GM15510 (cell line): Measurements from ENCODE around the gene MTSS2.

ENCODE experiments used
- POLR2A ChIP-seq: IDR thresholded peaks from 3 replicates; pipeline ENCODE4 v1.6.1; 2011; ENCODE audit warnings: borderline replicate concordance; ENCODE audit not compliant: insufficient read length; ENCODE audit errors: extremely low read depth

The MTSS2 gene

DNA sequence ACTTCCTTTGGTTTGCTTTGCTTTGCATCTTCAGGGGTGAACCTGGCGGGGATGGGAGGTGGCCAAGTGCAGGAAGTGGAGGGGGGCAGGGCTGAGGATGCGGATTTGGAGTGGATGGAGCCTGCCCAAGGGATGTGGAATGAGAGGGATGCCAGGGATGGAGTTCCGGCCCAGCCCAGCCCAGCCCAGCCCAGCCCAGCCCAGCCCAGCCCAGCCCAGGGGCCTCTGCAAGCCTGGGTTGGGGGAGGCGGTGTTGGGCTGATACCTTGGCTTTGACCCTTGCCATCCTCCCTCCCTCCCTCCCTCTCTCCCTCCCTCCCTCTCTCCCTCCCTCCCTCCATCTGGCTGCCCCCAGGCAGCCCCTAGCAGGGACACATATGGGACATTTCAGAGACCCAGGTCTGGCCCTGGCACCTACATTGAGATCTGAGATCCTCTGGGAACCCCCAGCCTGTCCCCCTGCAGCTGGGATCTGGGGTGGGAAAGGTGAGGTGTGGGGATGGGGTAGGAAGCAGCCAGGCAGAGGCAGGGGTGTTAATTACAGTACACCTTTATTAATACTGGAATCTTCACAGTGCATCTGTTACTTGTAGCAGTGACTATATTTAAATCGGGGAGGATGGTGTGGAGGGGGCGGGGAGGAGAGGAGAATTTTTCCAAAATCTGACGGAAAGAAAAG, 25.0 kb downstream of the MTSS2 start:
- no peak for TF ChIP-seq POLR2A

GRCh38 chr16:70659953-70660671, 25.7 kb downstream of the MTSS2 start:
- TF ChIP-seq POLR2A = no peak

DNA sequence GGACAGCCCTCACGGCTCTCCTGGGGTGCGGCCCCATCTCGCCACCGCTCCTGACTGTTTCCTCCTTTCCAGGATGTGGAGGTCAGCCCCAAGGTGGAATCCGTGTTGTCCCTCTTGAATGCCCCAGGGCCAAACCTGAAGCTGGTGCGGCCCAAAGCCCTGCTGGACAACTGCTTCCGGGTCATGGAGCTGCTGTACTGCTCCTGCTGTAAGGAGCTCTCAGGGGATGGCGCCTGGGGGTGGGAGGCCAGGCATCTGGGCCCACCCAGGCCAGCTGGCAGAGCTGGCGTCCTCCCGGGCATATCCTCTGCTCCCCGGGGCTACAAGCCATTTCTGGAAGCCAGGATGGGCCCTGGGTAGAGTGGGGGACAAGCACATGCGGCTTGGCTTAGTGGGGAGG, 26.3 kb downstream of the MTSS2 start:
- no peak for TF ChIP-seq POLR2A

GRCh38 chr16:70658921-70659320, 26.9 kb downstream of the MTSS2 start:
- TF ChIP-seq POLR2A = no peak

DNA sequence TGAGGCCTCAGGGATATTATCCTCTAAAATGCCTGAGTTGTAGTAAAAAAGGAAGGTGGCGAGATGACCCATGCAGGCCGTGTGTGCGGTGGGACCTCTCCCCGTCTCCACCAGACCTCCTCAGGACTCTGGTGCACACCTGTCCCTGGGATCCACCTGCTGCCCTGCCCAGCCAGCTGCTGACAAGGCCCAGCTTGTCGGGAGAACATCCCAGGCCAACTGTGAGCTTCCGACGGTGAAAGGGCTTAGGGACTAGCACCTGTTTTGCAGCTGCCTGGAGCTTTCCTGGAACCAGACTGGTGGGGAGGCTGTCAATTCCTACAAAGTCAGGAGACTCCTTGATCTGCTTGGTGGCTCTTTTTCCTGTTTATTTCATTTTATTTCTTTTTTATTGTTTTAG, 27.9 kb downstream of the MTSS2 start:
- TF ChIP-seq POLR2A = no peak

GRCh38 chr16:70656712-70657263, 29.1 kb downstream of the MTSS2 start:
- TF ChIP-seq POLR2A = no peak

DNA sequence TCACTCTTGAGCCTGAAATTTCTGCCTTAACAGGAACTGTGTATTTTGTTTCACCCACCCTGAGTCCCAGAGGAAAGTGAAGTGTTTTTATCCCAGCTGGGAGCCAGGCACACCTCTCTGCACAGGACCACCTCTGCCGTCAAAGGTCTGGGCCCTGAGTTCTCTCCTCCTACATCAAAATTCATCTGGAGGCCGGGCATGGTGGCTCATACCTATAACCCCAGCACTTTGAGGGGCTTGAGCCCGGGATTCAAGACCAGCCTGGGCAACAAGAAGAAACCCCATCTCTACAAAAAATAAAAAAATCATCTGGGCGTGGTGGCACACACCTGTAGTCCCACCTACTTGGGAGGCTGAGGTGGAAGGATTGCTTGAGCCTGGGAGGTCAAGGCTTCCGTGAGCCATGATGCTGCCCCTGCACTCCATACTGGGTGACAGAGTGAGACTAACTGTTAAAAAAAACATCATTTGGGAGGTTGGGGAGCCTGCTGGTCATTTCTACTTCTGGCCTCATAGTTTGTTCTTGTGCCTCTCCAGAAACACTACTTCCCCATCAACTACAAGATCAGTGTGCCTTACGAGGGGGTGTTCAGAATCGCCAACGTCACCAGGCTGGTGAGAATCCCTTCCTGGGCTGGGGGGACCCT, 29.7 kb downstream of the MTSS2 start:
- TF ChIP-seq POLR2A = no peak

DNA sequence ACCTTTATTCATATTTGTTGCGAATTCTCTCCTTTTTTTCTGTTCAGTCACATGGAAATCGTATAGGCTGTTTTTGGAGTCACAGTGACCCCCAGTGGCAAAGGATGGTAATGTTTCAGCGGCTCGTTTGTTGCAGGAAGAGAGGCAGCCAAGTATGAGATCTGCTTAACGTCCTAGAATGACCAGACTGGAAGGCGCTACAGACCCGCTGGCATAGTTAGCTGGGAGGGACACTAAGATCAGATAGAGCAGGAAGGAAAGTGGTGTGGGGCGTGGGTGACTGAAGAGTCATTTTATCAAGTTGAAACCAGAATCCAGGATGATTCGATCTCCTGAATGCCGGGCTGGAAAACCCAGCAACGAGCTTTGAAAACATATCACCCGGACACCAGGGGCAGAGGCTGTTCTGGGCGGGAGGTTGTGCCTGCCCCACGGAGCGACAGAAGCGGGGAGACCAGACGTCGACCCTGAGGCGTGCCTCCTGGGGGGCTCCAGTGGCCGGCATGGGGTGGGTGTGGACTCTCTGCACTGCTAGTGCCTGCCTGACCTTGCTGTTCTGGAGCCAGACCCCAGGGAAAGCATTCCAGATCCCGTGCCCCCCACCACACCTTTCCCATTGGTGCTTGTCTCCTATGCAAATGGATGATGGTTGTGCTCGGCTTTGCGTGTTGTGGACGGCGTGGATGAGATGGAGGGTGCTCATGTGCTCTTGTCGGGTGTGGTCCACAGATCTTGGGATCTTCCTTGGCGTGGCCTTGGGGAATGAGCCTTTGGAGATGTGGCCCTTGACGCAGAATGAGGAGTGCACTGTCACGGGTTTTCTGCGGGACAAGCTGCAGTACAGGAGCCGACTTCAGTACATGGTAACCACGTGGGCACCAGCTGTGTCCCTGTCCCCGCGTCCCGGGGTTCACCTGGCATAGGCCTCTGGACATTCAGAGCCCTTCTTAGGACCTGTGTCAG, 31.8 kb downstream of the MTSS2 start:
- TF ChIP-seq POLR2A = no peak

DNA sequence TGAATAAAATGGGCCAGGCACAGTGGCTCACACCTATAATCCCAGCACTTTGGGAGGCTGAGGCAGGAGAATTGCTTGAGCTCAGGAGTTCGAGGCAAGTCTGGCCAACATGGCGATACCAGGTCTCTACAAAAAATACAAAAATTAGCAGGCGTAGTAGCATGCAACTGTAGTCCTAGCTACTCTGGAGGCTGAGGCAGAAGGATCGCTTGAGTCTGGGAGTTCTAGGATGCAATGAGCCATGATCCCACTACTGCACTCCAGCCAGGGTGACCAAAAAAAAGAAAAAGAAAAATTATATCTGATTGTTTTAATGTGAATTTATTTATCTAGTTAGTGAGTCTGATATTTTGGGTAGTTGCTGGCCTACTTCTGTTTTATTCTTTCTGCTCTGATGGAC, 32.4 kb downstream of the MTSS2 start:
- no peak for TF ChIP-seq POLR2A

DNA sequence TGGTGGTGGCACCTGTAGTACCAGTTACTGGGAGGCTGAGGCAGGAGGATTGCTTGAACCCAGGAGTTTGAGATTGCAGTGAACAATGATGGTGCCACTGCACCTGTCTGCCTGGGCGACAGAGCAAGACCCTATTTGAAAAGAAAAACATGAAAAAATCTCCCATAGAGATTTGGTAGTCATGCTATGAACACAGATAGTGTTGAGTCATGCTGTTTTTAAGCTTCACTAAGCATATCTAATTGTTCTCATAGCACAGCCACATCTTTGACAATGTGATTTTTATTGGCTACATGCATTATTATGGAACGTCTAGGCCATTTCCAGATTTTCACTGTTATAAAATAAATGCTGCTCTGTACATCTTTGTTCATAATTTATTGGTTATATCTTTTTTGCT, 33.5 kb downstream of the MTSS2 start:
- TF ChIP-seq POLR2A = no peak

DNA sequence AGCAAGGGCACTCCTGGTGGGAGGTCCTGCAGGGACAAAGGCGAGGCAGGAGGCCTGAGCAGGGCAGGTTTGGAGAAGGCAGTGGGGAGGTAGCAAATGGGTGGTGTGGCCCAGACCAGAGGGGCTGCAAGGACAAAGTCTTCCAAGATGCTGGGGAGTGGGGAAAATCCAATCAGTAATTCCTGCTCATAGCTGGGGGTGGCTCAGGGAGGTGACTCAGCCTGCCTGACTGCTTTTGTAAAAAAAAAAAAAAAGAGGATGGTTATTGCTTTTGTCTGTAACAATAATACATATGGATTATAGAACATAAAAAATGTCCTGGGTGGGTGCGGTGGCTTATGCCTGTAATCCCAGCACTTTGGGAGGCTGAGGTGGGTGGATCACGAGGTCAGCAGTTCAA, 34.3 kb downstream of the MTSS2 start:
- no peak for TF ChIP-seq POLR2A

DNA sequence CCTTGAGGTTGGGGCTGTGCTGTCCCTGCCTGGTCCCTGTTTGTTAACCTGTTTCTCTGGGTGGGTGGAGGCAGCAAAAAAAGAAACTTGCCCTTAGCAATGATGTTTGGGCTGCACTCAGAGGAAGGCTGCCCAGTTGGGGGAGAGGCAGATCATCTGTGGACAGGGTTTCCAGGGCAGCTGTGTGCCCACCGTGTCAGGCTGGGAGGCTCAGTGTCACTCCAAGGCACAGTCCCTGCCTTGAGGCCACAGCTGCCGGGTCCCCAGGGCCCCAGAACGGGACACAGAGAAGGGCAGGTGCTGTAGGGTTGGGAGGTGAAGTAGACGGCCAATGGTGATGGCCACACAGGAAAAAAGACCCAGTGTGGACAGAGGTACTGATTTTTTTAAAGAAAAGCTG, 35.6 kb downstream of the MTSS2 start:
- TF ChIP-seq POLR2A = no peak

DNA sequence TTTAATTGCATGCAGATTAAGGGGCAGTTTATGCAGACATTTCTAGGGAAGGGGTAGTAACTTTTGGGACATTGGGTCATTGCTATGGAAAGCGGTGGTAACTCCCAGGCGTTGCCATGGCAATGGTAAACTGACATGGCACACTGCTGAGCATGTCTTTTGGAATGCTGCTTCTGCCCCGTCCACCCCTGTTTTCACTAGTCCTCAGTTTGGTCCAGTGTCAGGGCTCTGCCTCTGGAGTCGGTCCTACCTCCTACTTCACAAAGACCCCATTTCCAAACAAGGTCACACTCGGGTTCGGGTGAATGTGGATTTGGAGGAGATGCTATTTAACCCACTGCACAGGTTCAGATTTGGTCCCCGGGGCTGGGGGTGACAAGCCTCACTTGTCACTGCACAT, 36.6 kb downstream of the MTSS2 start:
- no peak for TF ChIP-seq POLR2A

- no peak for TF ChIP-seq POLR2A
These were observed 37.2 kb downstream of the MTSS2 start for GRCh38 chr16:70648606-70649005.
